ENCODE measurements around the gene USF1. TPM values are rescaled to one million over a fixed set of nuclear protein-coding genes. Genes with fewer than 3 reads are reported as not detected.
"Not testable (repeated sequence)": the region's sequence is repeated elsewhere in the genome, so short reads cannot be mapped to it uniquely, and the experiment has no call there.

USF1 gene
- polyA plus RNA-seq, 3 donors = 49.7 to 62.5 (median 59.8) TPM

DNA sequence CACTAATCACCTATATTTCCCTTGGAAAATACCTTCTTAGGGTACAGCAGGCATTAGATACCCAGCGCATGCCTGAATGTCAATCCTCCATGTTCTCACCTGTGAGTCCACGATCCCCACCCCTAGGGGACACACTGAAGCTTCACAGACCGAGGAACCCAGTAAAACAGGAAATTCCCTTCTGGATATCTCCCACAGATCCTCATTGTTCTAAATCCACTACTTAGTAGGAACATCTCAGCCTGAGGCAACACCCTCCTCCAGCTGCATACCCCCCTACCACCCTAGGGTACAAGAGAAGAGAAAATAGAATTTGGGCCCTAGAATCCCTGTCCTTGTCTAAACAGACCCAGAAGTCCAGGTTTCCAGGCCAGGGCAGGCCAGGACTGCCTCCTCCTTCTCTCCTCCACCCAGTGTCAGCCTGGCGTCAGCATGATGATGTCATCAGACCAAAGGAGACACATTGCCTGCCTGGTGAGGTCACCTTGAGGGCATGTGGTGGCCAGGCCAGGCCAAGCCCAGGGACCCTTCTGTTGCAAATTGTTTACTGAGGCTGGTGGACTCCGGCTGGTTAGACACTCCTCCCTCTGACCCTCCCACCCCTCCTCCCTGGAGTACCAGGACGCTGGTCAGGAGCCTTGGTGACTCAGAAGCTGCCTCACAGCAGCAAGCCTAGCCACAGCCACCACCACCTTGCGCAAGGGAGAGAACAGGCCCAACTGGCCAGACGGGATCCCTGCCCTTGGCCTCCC, 37.4 kb upstream of the USF1 start:
- no peak for DNase-seq (ENCODE audit: extremely low read depth in 1 of 11, low read depth in 9 of 11, low spot score in 4 of 11)

DNA sequence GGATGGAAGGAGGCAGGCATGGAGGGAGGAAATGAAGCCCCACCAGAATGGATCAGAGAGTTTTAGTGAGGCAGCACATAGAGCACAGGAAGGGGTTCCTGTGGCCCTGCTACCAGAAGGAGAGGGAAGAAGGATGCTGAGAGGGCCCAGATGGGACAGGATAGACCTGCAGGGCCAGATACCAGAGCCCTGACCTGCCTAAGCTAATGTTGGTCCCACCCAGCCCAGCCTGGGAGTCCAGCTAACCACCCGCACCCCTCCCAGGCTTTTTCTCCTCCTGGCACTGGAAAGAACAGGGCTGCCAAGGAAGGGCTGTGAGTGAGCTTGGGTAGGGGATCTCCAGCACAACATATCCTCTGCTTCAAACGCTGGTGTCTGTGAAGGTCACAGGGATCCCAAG, 36.7 kb upstream of the USF1 start:
- no peak for DNase-seq (ENCODE audit: extremely low read depth in 1 of 11, low read depth in 9 of 11, low spot score in 4 of 11)

DNA sequence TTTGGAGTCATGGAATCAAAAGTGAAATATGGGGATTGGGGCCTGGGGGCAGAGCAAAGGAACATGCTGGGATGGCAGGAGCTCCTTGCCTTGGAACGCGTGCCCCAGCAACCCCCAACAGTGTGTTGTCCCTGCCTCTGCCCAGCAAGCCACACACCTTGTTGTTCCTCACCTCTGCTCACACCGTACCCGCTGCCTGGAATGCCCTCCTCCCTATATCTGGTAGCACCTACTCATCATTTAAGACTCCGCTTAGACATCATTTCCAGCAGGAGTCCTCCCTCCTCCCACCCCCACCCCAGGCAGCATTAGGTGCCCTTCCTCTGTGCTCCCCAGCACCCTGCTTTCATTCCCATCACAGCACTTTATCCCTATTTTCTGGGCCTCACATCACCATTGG, 35.7 kb upstream of the USF1 start:
- no peak for DNase-seq (ENCODE audit: extremely low read depth in 1 of 11, low read depth in 9 of 11, low spot score in 4 of 11)

DNA sequence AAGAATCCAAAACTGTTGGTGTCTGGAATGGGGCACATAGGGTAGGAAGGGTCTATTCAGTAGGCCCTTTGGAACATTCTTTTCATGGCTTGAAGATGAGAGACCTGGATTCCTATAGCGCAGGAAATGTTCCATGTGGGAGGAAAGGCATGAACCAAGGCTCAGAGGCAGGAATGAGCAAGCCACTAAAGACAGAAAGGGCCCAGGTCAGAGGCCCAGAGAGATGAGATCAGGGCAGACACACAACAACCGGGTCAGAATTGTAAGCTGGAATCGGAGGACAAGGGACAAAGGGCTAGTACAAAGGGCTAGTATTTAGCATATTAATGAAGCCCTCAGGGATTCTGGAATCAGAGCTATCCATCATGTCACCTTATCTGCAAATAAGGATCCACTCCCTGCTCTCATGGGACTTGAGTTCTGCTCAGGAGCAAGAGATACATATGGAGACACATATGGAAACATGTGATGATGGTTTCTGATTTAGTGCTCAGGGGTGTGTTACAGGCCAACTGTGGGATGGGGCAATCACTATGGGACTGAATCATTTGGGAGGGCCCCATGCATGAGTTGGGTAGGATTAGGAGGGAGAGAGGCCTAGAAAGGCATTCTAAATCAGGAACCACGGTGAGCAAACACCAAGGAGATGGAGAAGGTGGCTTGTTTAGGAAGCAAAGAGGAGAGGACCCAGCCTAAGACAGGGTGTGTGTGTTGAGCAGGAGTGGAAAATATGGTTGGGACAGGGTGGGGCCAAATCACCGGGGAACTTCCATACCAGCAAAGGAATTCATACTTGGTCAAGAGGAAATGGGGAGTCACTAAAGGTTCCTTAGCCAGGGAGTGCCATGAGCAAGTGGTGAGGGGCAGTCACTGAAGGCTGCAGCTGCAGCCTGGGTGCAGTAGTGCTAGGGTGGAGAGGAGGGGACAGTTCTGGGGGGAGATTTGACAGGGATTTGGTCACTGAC, 34.9 kb upstream of the USF1 start:
- no peak for DNase-seq (ENCODE audit: extremely low read depth in 1 of 11, low read depth in 9 of 11, low spot score in 4 of 11)

DNA sequence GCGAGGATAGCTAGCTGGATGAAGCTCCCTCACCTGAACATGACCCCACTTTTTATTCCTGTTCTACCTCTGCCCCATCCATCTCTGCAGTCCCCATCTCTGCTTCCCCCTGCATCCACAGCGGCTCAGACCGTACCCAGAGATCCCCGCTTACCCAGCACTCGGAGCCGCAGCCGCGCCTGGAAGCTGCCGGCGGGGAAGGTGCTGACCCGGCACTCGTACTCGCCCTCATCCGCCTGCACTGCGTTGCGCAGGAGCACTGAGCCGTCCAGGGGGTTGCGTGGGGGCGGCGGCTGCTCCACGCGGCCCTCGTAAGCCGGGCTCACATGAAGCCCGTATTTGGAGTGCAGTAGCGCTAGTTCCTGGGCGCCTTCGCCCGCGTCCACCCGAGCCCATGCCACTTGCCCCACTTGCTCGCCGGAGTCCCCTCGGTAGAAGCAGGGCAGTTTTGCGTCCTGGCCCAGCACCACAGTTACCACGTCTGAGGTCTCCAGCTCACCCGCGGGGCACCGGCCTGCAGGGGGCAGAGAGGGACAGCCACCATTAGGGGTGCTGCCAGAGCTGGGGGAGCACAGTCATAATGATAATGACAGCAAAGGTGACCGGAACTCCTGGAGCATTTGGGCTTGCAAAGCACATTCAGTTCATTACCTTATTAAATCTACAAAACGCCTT, 33.8 kb upstream of the USF1 start:
- no peak for DNase-seq (ENCODE audit: extremely low read depth in 1 of 11, low read depth in 9 of 11, low spot score in 4 of 11)

DNA sequence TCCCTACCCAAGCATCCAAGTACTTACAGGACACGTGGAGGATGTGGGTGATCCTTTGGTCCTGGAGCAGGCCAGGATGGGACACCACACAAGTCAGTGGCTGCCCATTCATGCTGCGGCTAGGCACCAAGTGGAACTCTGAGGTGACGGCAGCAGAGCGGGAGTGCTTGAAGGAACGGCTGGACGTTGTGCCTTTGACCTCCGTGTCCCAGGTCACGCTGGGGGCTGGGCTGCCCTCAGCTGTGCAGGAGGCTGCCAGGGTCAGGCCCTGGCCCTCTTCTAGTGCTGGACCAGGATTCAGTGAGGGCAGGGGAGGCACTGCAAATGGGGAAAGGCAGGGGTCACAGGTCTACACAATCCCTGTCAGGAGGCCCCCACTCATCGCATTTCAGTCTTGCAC, 31.6 kb upstream of the USF1 start:
- no peak for DNase-seq (ENCODE audit: extremely low read depth in 1 of 11, low read depth in 9 of 11, low spot score in 4 of 11)

DNA sequence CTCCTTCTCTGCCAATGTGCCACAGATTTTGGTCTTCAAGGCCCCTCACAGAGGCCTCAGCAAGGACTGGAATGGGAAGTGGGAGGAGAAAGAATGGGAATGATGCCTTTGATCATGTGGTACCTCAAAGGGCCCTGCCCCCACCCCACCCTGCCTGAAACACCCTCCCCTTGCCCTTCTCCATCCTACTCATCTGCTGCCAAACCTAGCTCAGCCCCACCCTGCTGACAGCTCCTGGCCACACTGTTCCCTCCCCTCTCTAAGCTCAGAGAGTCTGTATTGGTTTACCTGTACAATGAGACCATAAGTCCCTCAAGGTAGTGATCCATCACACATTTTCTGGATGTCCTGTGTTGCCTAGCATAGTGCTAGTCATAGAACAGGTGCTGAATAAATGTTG, 30.6 kb upstream of the USF1 start:
- DNase-seq (ENCODE audit: extremely low read depth in 1 of 11, low read depth in 9 of 11, low spot score in 4 of 11) = no peak

DNA sequence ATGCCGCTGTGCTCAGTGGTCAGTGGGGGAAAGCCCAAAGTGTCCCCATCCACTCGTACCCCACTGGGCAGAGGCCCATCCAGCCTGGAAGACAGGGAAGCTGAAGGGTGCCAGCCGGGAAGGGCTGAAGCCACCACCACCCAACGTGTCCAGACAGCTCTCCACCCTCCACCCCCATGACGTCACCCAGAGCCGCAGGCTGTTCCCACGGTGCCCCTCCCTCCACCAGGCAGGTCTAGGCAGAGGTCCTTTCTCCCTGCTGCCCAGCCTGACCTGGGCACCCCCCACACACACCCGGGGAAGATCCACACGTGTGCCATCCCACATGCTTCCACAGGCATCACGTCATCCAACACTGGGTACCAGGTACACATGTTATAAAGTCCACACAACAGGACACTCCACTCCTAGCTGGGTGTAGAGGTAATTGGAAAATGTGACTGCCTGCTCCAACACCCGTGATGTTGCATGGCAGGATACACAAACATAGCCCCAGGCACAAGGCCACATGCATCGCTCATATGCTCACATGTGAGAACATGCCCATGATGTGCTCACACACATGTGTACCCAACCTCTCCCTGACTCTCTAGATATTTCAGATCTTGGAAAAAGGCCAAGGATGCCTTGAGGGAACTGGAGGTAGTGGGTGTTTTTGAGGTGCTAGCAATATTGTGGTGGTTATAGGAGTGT, 29.0 kb upstream of the USF1 start:
- DNase-seq (ENCODE audit: extremely low read depth in 1 of 11, low read depth in 9 of 11, low spot score in 4 of 11) = no peak

DNA sequence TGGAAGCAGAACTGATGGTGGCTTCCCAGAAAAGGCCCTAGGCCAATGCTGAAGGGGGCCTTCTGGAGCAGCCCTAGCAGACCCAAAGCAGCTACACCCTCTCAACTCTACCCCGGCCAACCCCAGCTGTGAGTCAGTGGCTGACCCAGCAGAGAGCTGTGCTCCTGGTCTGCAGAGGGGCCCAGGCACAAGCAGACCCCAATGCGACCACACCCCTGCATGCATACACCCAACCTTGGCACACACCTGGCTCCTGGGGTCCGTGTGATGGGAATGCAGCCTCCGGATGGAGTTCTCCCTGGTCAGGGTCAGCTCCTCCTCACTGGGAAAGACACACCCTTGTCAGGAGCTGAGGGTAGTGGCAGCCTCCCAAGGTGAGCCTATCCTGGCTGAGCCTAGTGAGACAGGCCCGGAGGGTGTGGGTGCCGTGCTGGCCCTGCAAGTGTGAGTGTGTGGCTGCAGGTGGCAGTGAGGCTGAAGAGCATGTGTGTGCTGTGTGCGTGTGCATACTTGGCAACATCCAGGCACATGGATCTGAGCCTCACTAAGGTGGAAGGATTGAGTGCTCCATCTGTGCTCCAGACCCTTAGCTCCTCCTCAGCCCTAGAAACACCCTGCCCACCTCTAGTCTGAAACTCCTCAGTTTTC, 27.8 kb upstream of the USF1 start:
- DNase-seq (ENCODE audit: extremely low read depth in 1 of 11, low read depth in 9 of 11, low spot score in 4 of 11) = no peak

DNA sequence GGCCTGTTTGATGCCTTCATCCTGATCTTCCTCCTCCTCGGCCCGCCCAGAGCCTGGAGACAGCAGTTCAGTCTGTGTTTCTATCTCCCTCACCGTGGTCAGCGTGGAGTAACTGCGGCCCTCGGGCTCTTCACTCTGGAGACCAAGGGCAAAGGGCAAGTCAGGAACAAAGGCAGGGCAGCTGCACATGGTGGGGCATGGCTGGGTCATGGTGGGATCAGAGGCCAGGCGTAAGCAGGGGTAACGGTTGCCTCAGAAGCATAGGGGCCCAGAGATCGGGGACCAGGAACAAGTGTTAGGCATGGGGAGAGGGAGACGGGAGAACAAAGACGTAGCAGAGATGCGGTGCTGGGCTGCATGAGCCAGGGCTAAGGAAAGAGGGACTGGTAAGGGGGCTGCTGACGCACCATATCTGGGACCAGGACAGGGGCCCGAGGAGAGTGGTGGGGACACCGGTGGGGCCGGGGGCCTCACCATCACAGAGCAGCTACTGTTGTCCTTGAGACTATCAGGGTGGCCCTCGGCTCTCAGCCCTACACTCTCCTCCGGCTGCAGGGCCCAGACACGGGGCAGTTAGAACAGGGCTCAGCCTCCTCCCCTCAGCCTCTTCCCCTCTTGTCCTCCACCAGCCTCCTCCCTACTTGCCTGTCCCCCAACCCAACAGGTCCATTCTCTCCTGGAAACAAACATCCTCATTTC, 27.1 kb upstream of the USF1 start:
- DNase-seq (ENCODE audit: extremely low read depth in 1 of 11, low read depth in 9 of 11, low spot score in 4 of 11) = no peak

DNA sequence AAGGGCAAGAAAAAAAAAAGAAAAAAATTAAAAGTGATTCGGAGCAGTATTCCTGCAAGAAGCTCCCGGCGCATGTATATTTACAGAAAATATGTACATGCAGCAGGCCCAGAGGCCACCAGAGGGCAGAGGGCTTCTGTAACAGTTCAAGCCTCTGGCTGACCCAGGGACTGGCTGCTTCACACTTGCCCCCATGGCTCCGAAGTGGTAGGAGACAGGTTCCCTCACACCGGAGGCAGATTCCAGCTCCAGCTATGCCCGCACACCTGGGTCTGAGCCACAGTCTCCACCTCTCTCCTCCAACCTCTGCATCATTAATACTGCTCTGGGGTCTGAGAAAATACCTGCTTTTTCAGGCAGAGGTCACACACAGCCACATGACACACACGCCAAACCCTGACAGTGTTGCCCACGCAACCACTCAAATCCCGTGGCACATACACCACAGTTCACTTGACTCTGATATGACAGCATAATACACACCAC, 26.2 kb upstream of the USF1 start:
- DNase-seq (ENCODE audit: extremely low read depth in 1 of 11, low read depth in 9 of 11, low spot score in 4 of 11) = no peak

DNA sequence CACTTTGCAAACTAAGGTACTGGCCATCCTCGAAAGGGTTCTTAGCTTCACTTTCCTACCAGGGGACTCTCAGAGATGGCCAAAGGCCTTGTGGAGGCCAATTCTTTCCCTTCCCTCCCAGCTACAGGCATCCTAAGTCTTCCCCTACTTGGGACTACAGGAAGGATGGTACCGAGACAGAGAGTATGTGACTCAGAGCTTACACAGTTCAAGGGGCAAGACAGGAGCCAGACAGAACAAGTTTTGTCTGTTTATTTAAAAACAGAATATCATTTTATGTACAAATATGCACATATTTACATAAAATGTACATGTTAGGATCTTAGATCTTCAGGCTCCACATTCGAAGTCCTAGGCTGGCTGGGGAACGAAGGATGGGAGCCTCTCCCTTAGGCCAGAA, 25.0 kb upstream of the USF1 start:
- DNase-seq (ENCODE audit: extremely low read depth in 1 of 11, low read depth in 9 of 11, low spot score in 4 of 11) = no peak

DNA sequence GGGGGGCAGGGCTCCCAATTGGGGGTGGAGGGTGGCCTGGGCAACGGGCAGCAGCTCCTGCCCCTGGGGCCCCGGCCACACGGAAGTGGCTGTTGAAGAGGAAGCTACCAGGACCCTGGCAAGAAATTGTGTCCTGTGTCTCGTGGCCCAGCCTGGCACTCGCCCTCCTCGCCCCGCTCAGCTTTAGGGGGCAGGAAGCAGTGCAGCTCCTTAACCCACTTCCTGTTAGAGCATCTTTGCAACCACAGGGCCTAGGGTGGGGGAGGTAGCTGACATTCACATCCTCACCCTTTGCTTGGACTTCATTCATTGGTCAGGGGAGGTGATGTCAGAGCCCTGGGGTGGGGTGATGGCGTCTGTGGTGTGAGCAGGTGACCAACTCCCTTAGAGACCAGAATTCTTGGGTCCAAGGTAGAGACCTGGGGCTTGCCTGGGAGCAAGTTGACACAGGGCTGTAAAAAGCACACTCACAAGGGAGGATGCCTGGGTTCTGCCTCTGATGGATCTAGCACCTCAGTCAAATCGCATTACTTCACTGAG, 24.0 kb upstream of the USF1 start, which contains the start of gene ARHGAP30:
Gene ARHGAP30 (minus strand): TSS at position 161 of the 540 bp plus-strand sequence. CDS start 267 bp downstream, outside the sequence.
- no peak for DNase-seq (ENCODE audit: extremely low read depth in 1 of 11, low read depth in 9 of 11, low spot score in 4 of 11)

DNA sequence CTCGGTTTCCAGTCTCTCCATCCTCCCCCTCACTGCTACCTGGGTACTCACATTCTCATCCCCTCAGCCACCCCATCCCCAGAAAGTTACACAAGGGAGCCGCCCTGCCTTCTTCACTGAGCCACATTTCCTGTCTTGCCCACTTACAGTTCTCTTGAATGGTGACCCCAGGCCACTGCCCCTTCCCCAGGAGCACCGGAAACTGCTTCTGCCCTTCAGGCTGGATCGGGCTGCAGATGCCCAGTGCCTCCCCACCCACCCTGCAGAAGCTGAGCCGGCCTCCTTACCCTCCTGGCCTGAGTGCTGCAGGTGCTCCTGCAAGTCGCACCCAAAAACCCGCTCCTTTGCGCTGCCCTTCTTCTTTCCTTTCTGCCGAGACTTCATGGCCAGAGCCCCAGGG, 23.5 kb upstream of the USF1 start:
- no peak for DNase-seq (ENCODE audit: extremely low read depth in 1 of 11, low read depth in 9 of 11, low spot score in 4 of 11)

DNA sequence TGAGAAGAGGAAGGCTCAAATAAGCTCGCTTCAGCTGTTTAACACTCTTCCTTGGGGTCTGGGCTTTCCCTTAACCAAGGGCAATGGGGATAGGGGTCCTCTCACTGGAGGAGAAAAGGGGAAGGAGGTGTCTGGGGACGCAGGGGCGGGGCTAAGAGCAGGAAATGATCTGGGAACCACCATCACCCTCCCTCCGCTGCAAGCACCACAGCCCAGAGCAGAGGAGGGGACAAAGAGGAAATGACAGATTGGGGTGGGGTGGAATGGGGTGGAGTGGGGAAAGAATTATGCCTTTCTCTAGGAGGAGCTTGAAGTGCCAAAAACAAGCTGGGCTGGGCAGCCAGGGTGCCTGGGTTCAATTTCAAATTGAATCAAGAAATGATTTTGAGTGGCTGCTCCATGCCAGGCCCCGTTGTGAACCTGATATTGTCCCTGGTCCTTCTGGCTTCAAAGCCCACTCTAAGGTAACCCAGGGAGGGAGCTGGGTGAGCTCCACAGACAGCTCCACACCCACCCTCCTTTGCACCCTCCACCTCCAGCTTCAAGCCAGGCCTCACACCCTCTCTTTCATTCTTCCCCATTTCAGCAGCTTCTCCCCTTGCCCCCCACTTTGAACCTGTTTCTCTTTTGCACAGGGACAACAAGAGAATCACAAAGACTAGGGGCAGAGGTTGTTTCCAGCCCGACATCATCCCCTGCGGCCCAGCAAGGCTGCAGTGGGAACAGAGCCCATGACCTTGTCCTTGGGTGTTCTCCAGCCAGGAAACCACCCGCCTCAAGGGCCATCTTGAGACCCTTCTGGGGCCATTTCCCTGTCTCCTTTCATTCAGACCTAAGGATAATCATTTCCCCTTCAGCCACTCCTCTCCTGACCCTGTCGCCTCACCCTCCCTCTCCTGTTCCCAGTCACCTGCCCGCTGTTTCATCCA, 22.8 kb upstream of the USF1 start:
- DNase-seq (ENCODE audit: extremely low read depth in 1 of 11, low read depth in 9 of 11, low spot score in 4 of 11) = no peak

DNA sequence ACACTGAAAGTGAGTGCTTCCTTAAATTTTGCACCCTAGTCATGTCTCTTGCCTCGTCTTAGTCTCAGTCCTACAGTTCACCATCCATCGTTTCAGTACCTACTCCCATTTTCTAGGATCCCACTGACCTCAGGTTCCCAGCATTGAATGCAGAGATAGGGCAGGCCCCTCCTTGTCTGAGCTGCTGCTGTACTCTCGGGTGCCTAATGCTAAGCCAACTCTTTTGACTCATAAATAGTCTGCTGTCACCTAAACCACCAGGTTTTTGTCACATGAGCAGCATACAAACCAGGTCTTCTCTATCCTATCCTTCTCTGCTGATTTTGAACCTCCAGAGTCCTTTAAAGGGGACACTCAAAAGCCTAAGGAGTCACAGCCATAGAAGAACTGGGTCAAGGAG, 20.9 kb upstream of the USF1 start:
- no peak for DNase-seq (ENCODE audit: extremely low read depth in 1 of 11, low read depth in 9 of 11, low spot score in 4 of 11)

DNA sequence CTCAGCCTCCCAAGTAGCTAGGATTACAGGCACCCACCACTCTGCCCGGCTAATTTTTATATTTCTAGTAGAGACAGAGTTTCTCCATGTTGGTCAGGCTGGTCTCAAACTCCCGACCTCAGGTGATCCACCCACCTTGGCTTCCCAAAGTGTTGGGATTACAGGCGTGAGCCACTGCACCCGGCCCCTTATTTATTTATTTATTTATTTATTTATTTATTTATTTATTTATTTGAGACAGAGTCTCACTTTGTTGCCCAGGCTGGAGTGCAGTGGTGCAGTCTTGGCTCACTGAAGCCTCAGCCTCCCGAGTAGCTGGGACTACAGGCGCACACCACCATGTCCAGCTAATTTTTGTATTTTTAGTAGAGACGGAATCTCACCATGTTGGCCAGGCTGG, 19.9 kb upstream of the USF1 start:
- not testable (repeated sequence) for DNase-seq (ENCODE audit: extremely low read depth in 1 of 11, low read depth in 9 of 11, low spot score in 4 of 11)

Measured in renal cortex interstitium (tissue), 11 donors.